NT2/D1 (cell line): ENCODE data around the gene QTRT2.

ENCODE experiments used
- SUZ12 ChIP-seq: IDR thresholded peaks from 2 replicates; pipeline ENCODE4 v1.6.1; 2011; ENCODE audit not compliant: insufficient read length, insufficient read depth; ENCODE audit errors: extremely low read depth
- ZNF274 ChIP-seq: IDR thresholded peaks from 2 replicates; pipeline ENCODE4 v1.6.1; 2011; ENCODE audit warnings: mild to moderate bottlenecking, low read depth, low read length

- TF ChIP-seq ZNF274 (no peak), SUZ12 (no peak)
Measured at GRCh38 chr3:114115143-114115542, 58.6 kb downstream of the QTRT2 start.
